Measurements from ENCODE around the gene ADARB2.

DNA sequence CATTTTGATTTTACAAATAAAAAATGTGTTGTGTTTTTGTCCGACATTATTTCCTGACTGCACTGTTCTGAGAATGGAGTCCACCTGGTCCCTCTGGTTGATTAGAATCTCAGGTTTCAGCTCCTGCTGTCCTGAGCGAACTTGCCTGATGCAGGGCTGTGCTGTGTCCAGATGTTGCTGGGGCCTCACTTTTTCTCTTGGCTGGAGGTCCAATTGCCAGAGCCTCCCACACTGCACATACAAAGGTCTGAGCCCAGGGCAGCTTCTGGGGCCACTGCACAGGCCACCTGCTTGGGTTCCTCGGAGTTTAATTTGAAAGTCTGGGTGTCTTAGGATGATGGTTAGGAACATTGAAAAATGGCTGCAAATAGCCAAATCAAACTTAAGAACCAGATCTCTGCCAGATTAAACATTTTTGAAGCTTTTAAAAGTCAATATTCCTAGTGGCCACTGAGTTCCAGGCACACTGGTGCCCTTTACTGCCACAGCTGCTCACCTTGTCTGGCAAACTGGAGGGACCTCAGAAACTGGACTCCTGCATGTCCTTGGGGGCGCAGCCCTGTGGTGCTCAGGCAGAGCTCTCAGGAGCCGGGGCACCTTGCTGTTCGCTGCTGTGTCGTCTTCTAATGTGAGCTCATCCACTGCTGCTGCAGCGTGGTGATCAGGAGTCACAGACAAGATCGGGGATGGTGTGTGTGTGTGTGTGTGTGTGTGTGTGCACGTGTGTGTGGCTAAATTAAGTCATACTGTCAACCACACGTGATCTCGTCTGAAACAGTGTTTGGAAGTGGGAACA lies 606.1 kb downstream of the ADARB2 start:
- TF ChIP-seq MZF1 (tag by site-specific recombination; IDR thresholded peaks at IDR 0.05; ENCODE audit: borderline replicate concordance) (no peak), YY1 (tag by site-specific recombination; IDR thresholded peaks at IDR 0.05) (no peak), HOXA7 (CRISPR knock-in tag; IDR thresholded peaks at IDR 0.05; ENCODE audit: borderline replicate concordance) (no peak), ZSCAN30 (tag by site-specific recombination; IDR thresholded peaks at IDR 0.05) (no peak), BCL11A (tag by site-specific recombination; IDR thresholded peaks at IDR 0.05; ENCODE audit: low read depth) (no peak)
